ENCODE data around the gene NPLOC4.

Gene NPLOC4

GRCh38 chr17:81535480-81536298, 101.2 kb downstream of the NPLOC4 start:
- no peak overlapping the region for H3K4me3 ChIP-seq (ENCODE audit: low read depth in 1 of 2, low read length in 2 of 2)
- H3K9ac ChIP-seq (ENCODE audit: low read depth, low read length) = no peak overlapping the region
- no peak overlapping the region for H3K4me2 ChIP-seq (ENCODE audit: insufficient read depth, low read length)
- no peaks in the 10 kb centered on the region for H3K9me3 ChIP-seq (ENCODE audit: insufficient read depth, low read length, severe bottlenecking)
- H2AFZ ChIP-seq (ENCODE audit: low read depth, low read length) = no peak overlapping the region
- no peaks in the 10 kb centered on the region for H3K79me2 ChIP-seq (ENCODE audit: insufficient read depth, low read length)
- peaks cover 27% of the 10 kb centered on the region for H4K20me1 ChIP-seq (ENCODE audit: insufficient read depth, low read length)
- H3K36me3 ChIP-seq (ENCODE audit: insufficient read depth, low read length) = peaks cover 25% of the 10 kb centered on the region
- TF ChIP-seq EZH2 (IDR thresholded peaks at IDR 0.05; ENCODE audit: borderline replicate concordance, low read depth, low read length, severe bottlenecking) = no peak
- TF ChIP-seq, protein P1, sequence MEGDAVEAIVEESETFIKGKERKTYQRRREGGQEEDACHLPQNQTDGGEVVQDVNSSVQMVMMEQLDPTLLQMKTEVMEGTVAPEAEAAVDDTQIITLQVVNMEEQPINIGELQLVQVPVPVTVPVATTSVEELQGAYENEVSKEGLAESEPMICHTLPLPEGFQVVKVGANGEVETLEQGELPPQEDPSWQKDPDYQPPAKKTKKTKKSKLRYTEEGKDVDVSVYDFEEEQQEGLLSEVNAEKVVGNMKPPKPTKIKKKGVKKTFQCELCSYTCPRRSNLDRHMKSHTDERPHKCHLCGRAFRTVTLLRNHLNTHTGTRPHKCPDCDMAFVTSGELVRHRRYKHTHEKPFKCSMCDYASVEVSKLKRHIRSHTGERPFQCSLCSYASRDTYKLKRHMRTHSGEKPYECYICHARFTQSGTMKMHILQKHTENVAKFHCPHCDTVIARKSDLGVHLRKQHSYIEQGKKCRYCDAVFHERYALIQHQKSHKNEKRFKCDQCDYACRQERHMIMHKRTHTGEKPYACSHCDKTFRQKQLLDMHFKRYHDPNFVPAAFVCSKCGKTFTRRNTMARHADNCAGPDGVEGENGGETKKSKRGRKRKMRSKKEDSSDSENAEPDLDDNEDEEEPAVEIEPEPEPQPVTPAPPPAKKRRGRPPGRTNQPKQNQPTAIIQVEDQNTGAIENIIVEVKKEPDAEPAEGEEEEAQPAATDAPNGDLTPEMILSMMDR (IDR thresholded peaks at IDR 0.05; ENCODE audit: borderline replicate concordance, extremely low read depth, low read length, poor library complexity, severe bottlenecking) = no peak
- ATAC-seq (ENCODE audit: insufficient read depth, low read depth) (no peak), DNase-seq (no peak)
- H3K27ac ChIP-seq (ENCODE audit: low read length) = no peak overlapping the region
- no peaks in the 10 kb centered on the region for H3K27me3 ChIP-seq (ENCODE audit: insufficient read depth, low read length, poor library complexity)
- H3K4me1 ChIP-seq (ENCODE audit: insufficient read depth, low read length) = no peaks in the 10 kb centered on the region

- H4K20me1 ChIP-seq (ENCODE audit: insufficient read depth, low read length) = peaks cover 27% of the 10 kb centered on the region
- H3K9me3 ChIP-seq (ENCODE audit: insufficient read depth, low read length, severe bottlenecking) = no peaks in the 10 kb centered on the region
- peaks cover 18% of the 10 kb centered on the region for H3K36me3 ChIP-seq (ENCODE audit: insufficient read depth, low read length)
- H3K4me2 ChIP-seq (ENCODE audit: insufficient read depth, low read length) = no peak overlapping the region
- no peak overlapping the region for H3K27ac ChIP-seq (ENCODE audit: low read length)
- H3K4me1 ChIP-seq (ENCODE audit: insufficient read depth, low read length) = no peaks in the 10 kb centered on the region
- H2AFZ ChIP-seq (ENCODE audit: low read depth, low read length) = no peak overlapping the region
- ATAC-seq (ENCODE audit: insufficient read depth, low read depth) = no peak
- no peak overlapping the region for H3K4me3 ChIP-seq (ENCODE audit: low read depth in 1 of 2, low read length in 2 of 2)
- no peak for DNase-seq
- no peaks in the 10 kb centered on the region for H3K27me3 ChIP-seq (ENCODE audit: insufficient read depth, low read length, poor library complexity)
- TF ChIP-seq, protein P1 (IDR thresholded peaks at IDR 0.05; ENCODE audit: borderline replicate concordance, extremely low read depth, low read length, poor library complexity, severe bottlenecking) = no peak
- TF ChIP-seq EZH2 (IDR thresholded peaks at IDR 0.05; ENCODE audit: borderline replicate concordance, low read depth, low read length, severe bottlenecking) = no peak
- H3K79me2 ChIP-seq (ENCODE audit: insufficient read depth, low read length) = no peaks in the 10 kb centered on the region
- H3K9ac ChIP-seq (ENCODE audit: low read depth, low read length) = no peak overlapping the region
Observed at GRCh38 chr17:81535007-81535328, 101.9 kb downstream of the NPLOC4 start.

- no peak for DNase-seq
- no peaks in the 10 kb centered on the region for H3K27me3 ChIP-seq (ENCODE audit: insufficient read depth, low read length, poor library complexity)
- no peaks in the 10 kb centered on the region for H3K4me1 ChIP-seq (ENCODE audit: insufficient read depth, low read length)
- H3K4me3 ChIP-seq (ENCODE audit: low read depth in 1 of 2, low read length in 2 of 2) = no peak overlapping the region
- H3K9me3 ChIP-seq (ENCODE audit: insufficient read depth, low read length, severe bottlenecking) = no peaks in the 10 kb centered on the region
- 0 out of 3 replicates have a peak, but pooled peaks have one; percentile 14 for ATAC-seq (ENCODE audit: insufficient read depth, low read depth)
- no peak overlapping the region for H3K27ac ChIP-seq (ENCODE audit: low read length)
- H3K79me2 ChIP-seq (ENCODE audit: insufficient read depth, low read length) = no peaks in the 10 kb centered on the region
- peaks cover 12% of the 10 kb centered on the region for H3K36me3 ChIP-seq (ENCODE audit: insufficient read depth, low read length)
- H4K20me1 ChIP-seq (ENCODE audit: insufficient read depth, low read length) = peaks cover 27% of the 10 kb centered on the region
- no peak overlapping the region for H3K9ac ChIP-seq (ENCODE audit: low read depth, low read length)
- no peak overlapping the region for H2AFZ ChIP-seq (ENCODE audit: low read depth, low read length)
- TF ChIP-seq, protein P1 (IDR thresholded peaks at IDR 0.05; ENCODE audit: borderline replicate concordance, extremely low read depth, low read length, poor library complexity, severe bottlenecking) = no peak
- no peak for TF ChIP-seq EZH2 (IDR thresholded peaks at IDR 0.05; ENCODE audit: borderline replicate concordance, low read depth, low read length, severe bottlenecking)
- H3K4me2 ChIP-seq (ENCODE audit: insufficient read depth, low read length) = no peak overlapping the region
Observed at GRCh38 chr17:81534157-81535006, 102.5 kb downstream of the NPLOC4 start.

All from DND-41 (cell line).